GM18498 (cell line): ENCODE results near the gene ANKRD31.
"Not testable (repeated sequence)": the region's sequence is repeated elsewhere in the genome, so short reads cannot be mapped to it uniquely, and the experiment has no call there.

Experiments
- ATAC-seq: cut with Tn5 transposase; IDR thresholded peaks from one replicate; pipeline ENCODE4 v1.9.1; 2021; ENCODE audit warnings: mild to moderate bottlenecking, moderate library complexity; ENCODE audit not compliant: unreplicated experiment

The ANKRD31 gene

GRCh38 chr5:75226916-75227315 is 9.8 kb downstream of the ANKRD31 start:
- no peak for ATAC-seq

- no peak for ATAC-seq
Measured at GRCh38 chr5:75225506-75225905, 11.2 kb downstream of the ANKRD31 start.

- not testable (repeated sequence) for ATAC-seq
Measured at GRCh38 chr5:75220787-75221186, 15.9 kb downstream of the ANKRD31 start.

GRCh38 chr5:75214928-75215327 is 21.8 kb downstream of the ANKRD31 start:
- ATAC-seq = no peak

- ATAC-seq = no peak
Measured at GRCh38 chr5:75214409-75214808, 22.3 kb downstream of the ANKRD31 start.

GRCh38 chr5:75203604-75204003 is 33.1 kb downstream of the ANKRD31 start:
- no peak for ATAC-seq

GRCh38 chr5:75202935-75203334 is 33.7 kb downstream of the ANKRD31 start:
- ATAC-seq = no peak

GRCh38 chr5:75200776-75201175 is 35.9 kb downstream of the ANKRD31 start:
- ATAC-seq = no peak

- no peak for ATAC-seq
Measured at GRCh38 chr5:75199946-75200345, 36.7 kb downstream of the ANKRD31 start.

- ATAC-seq = no peak
Measured at GRCh38 chr5:75199071-75199470, 37.6 kb downstream of the ANKRD31 start.

GRCh38 chr5:75197745-75198144 is 38.9 kb downstream of the ANKRD31 start:
- ATAC-seq = no peak

GRCh38 chr5:75192804-75193203 is 43.9 kb downstream of the ANKRD31 start:
- no peak for ATAC-seq

- no peak for ATAC-seq
Measured at GRCh38 chr5:75192264-75192663, 44.4 kb downstream of the ANKRD31 start.

GRCh38 chr5:75190227-75190626 is 46.5 kb downstream of the ANKRD31 start:
- no peak for ATAC-seq

GRCh38 chr5:75189353-75189752 is 47.3 kb downstream of the ANKRD31 start:
- no peak for ATAC-seq

GRCh38 chr5:75185763-75186162 is 50.9 kb downstream of the ANKRD31 start:
- no peak for ATAC-seq

- ATAC-seq = not testable (repeated sequence)
Measured at GRCh38 chr5:75176009-75176408, 60.7 kb downstream of the ANKRD31 start.

- ATAC-seq = not testable (repeated sequence)
Measured at GRCh38 chr5:75174872-75175271, 61.8 kb downstream of the ANKRD31 start.

GRCh38 chr5:75169516-75169915 is 67.2 kb downstream of the ANKRD31 start:
- ATAC-seq = no peak

- ATAC-seq = no peak
Measured at GRCh38 chr5:75168026-75168735, 68.5 kb downstream of the ANKRD31 start.

GRCh38 chr5:75167345-75167744 is 69.3 kb downstream of the ANKRD31 start:
- no peak for ATAC-seq

- ATAC-seq = not testable (repeated sequence)
Measured at GRCh38 chr5:75161508-75161907, 75.2 kb downstream of the ANKRD31 start.

- ATAC-seq = no peak
Measured at GRCh38 chr5:75156585-75156984, 80.1 kb downstream of the ANKRD31 start.
